Measurements from ENCODE around the gene CFTR. TPM values are rescaled to one million over a fixed set of nuclear protein-coding genes. Genes with fewer than 3 reads are reported as not detected.

The CFTR gene
- total RNA-seq, 4 donors from 2014 or later = 0.80 to 11.7 (median 5.0) TPM

GRCh38 chr7:117603627-117604026, 123.8 kb downstream of the CFTR start:
- intact Hi-C loops (cut with DNase I; ENCODE audit: low total_unique reads) = no loop called here
- WGBS, 2 donors = 70 to 76% methylated on average over 4 of the region's 4 CpGs
- TF ChIP-seq POLR2A (IDR thresholded peaks at IDR 0.05) (no peak), CTCF (IDR thresholded peaks at IDR 0.05) (no peak)
- DNase-seq (ENCODE audit: low spot score in 2 of 2) = no peak
- H3K4me3 ChIP-seq (ENCODE audit: low read depth, poor library complexity, severe bottlenecking) = no peak overlapping the region

GRCh38 chr7:117605712-117606111, 125.9 kb downstream of the CFTR start:
- no peak overlapping the region for H3K4me3 ChIP-seq (ENCODE audit: low read depth, poor library complexity, severe bottlenecking)
- no peak for TF ChIP-seq CTCF (IDR thresholded peaks at IDR 0.05)
- TF ChIP-seq POLR2A (IDR thresholded peaks at IDR 0.05) = no peak
- DNase-seq (ENCODE audit: low spot score in 2 of 2) = no peak
- intact Hi-C loops (cut with DNase I; ENCODE audit: low total_unique reads) = no loop called here

GRCh38 chr7:117606132-117606531, 126.3 kb downstream of the CFTR start:
- 80 to 88% methylated on average over 3 of the region's 3 CpGs for WGBS, 2 donors
- DNase-seq (ENCODE audit: low spot score in 2 of 2) = no peak

GRCh38 chr7:117610396-117610795, 130.6 kb downstream of the CFTR start:
- WGBS, 2 donors = 83 to 91% methylated on average over 2 of the region's 2 CpGs
- TF ChIP-seq CTCF (IDR thresholded peaks at IDR 0.05) = no peak
- TF ChIP-seq POLR2A (IDR thresholded peaks at IDR 0.05) = no peak

More at GRCh38 chr7:117606132-117606531, 126.3 kb downstream of the CFTR start:
- intact Hi-C loops (cut with DNase I; ENCODE audit: low total_unique reads) = no loop called here
- TF ChIP-seq POLR2A (IDR thresholded peaks at IDR 0.05) (no peak), CTCF (IDR thresholded peaks at IDR 0.05) (no peak)
- no peak overlapping the region for H3K4me3 ChIP-seq (ENCODE audit: low read depth, poor library complexity, severe bottlenecking)

GRCh38 chr7:117612637-117613036, 132.8 kb downstream of the CFTR start:
- H3K4me3 ChIP-seq (ENCODE audit: low read depth, poor library complexity, severe bottlenecking) = no peak overlapping the region
- DNase-seq (ENCODE audit: low spot score in 2 of 2) = no peak
- 83 to 84% methylated on average over 3 of the region's 3 CpGs for WGBS, 2 donors
- intact Hi-C loops (cut with DNase I; ENCODE audit: low total_unique reads) = no loop called here
- TF ChIP-seq CTCF (IDR thresholded peaks at IDR 0.05) (no peak), POLR2A (IDR thresholded peaks at IDR 0.05) (no peak)

More at GRCh38 chr7:117610396-117610795, 130.6 kb downstream of the CFTR start:
- no peak overlapping the region for H3K4me3 ChIP-seq (ENCODE audit: low read depth, poor library complexity, severe bottlenecking)
- no peak for DNase-seq (ENCODE audit: low spot score in 2 of 2)
- intact Hi-C loops (cut with DNase I; ENCODE audit: low total_unique reads) = no loop called here

GRCh38 chr7:117616694-117617093, 136.9 kb downstream of the CFTR start:
- H3K4me3 ChIP-seq (ENCODE audit: low read depth, poor library complexity, severe bottlenecking) = no peak overlapping the region
- intact Hi-C loops (cut with DNase I; ENCODE audit: low total_unique reads) = no loop called here
- WGBS, 2 donors = 55 to 58% methylated on average over 1 of the region's 1 CpG
- no peak for TF ChIP-seq CTCF (IDR thresholded peaks at IDR 0.05)
- TF ChIP-seq POLR2A (IDR thresholded peaks at IDR 0.05) = no peak
- no peak for DNase-seq (ENCODE audit: low spot score in 2 of 2)
